ENCODE results near the gene LCE4A.
"Not testable (repeated sequence)": the region's sequence is repeated elsewhere in the genome, so short reads cannot be mapped to it uniquely, and the experiment has no call there.

The LCE4A gene

GRCh38 chr1:152707860-152708259 lies at the start of gene LCE4A:
Gene LCE4A (plus strand): TSS chr1:152708160. CDS start chr1:152709076, 916 bp downstream.
- DNase-seq: no peak

- no peak for DNase-seq
Observed at GRCh38 chr1:152658649-152659048, 49.3 kb upstream of the LCE4A start.

- no peak for DNase-seq
Observed at GRCh38 chr1:152663098-152663497, 44.9 kb upstream of the LCE4A start, which contains the start of gene LCE2D. Gene LCE2D (plus strand): TSS chr1:152663380. CDS start chr1:152664106, 726 bp downstream.

- not testable (repeated sequence) for DNase-seq
Observed at GRCh38 chr1:152666171-152666570, 41.8 kb upstream of the LCE4A start.

- DNase-seq: no peak
Observed at GRCh38 chr1:152667648-152668047, 40.3 kb upstream of the LCE4A start.

GRCh38 chr1:152673016-152673415 lies 34.9 kb upstream of the LCE4A start:
- DNase-seq: no peak

GRCh38 chr1:152674983-152675382 lies 33.0 kb upstream of the LCE4A start, which contains the start of gene LCE2C:
Gene LCE2C (plus strand): TSS chr1:152675279. CDS start chr1:152676016, 737 bp downstream.
- not testable (repeated sequence) for DNase-seq

- DNase-seq: no peak
Observed at GRCh38 chr1:152679459-152679858, 28.5 kb upstream of the LCE4A start.

- no peak for DNase-seq
Observed at GRCh38 chr1:152681616-152682015, 26.3 kb upstream of the LCE4A start.

GRCh38 chr1:152683846-152684245 lies 24.1 kb upstream of the LCE4A start:
- no peak for DNase-seq

- not testable (repeated sequence) for DNase-seq
Observed at GRCh38 chr1:152685823-152686222, 22.1 kb upstream of the LCE4A start, which contains the start of gene LCE2B. Gene LCE2B (plus strand): TSS chr1:152686123. CDS start chr1:152686844, 721 bp downstream.

- DNase-seq: no peak
Observed at GRCh38 chr1:152697701-152698600, 10.0 kb upstream of the LCE4A start, which contains the start of gene LCE2A. Gene LCE2A (plus strand): TSS chr1:152698345. CDS start chr1:152698902, 557 bp downstream.

GRCh38 chr1:152699746-152700145 lies 8.2 kb upstream of the LCE4A start:
- DNase-seq: no peak

GRCh38 chr1:152718238-152718637 lies 10.3 kb downstream of the LCE4A start:
- no peak for DNase-seq

- DNase-seq: no peak
Observed at GRCh38 chr1:152725261-152725660, 17.3 kb downstream of the LCE4A start.

- DNase-seq: no peak
Observed at GRCh38 chr1:152728986-152729385, 21.0 kb downstream of the LCE4A start.

GRCh38 chr1:152735648-152736047 lies 27.7 kb downstream of the LCE4A start:
- no peak for DNase-seq

- DNase-seq: no peak
Observed at GRCh38 chr1:152737997-152738396, 30.0 kb downstream of the LCE4A start.

GRCh38 chr1:152739841-152740240 lies 31.9 kb downstream of the LCE4A start:
- no peak for DNase-seq

GRCh38 chr1:152741656-152742055 lies 33.7 kb downstream of the LCE4A start:
- no peak for DNase-seq

GRCh38 chr1:152743371-152744145 lies 35.6 kb downstream of the LCE4A start:
- no peak for DNase-seq

- DNase-seq: no peak
Observed at GRCh38 chr1:152745289-152745704, 37.3 kb downstream of the LCE4A start.

GRCh38 chr1:152745765-152746444 lies 37.9 kb downstream of the LCE4A start:
- no peak for DNase-seq
